Neural cell (in vitro differentiated cells): ENCODE measurements around the gene PLD3. TPM values are rescaled to one million over a fixed set of nuclear protein-coding genes. Genes with fewer than 3 reads are reported as not detected.
A peak's percentile ranks its signal among the peaks of the same experiment; 100 is the strongest.

ENCODE experiments used
- H2AFZ ChIP-seq: fragments of 200-600, 300-800 bp; sonication (generic), shearing (Covaris generic); 2 replicates; pipeline ENCODE4 v1.6.0; 2014; ENCODE audit warnings: low read depth, mild to moderate bottlenecking, antibody characterized with exemption, low read length, moderate library complexity
- H3F3A ChIP-seq: fragments of 200-600 bp; shearing (Covaris generic); 2 replicates; pipeline ENCODE4 v1.6.1; 2016; ENCODE audit warnings: mild to moderate bottlenecking, moderate library complexity, mixed read lengths, antibody characterized with exemption, low read length; ENCODE audit not compliant: insufficient read depth, poor library complexity, severe bottlenecking
- H3K27ac ChIP-seq: fragments of 200-600, 300-800 bp; sonication (generic), shearing (Covaris generic); 2 replicates; pipeline ENCODE4 v1.5.1; 2014; ENCODE audit warnings: mild to moderate bottlenecking, low read length, moderate library complexity
- H3K27me3 ChIP-seq: fragments of 300-800, 200-600 bp; sonication (generic), shearing (Covaris generic); 2 replicates; pipeline ENCODE4 v1.6.0; 2014; ENCODE audit warnings: mild to moderate bottlenecking, low read depth, low read length, moderate library complexity; ENCODE audit not compliant: insufficient read depth
- H3K36me3 ChIP-seq: fragments of 300-800, 200-600 bp; sonication (generic), shearing (Covaris generic); 2 replicates; pipeline ENCODE4 v1.5.1; 2014; ENCODE audit warnings: mild to moderate bottlenecking, antibody characterized with exemption, low read length, moderate library complexity; ENCODE audit not compliant: insufficient read depth
- H3K4me2 ChIP-seq: fragments of 300-800, 200-600 bp; sonication (generic), shearing (Covaris generic); 2 replicates; pipeline ENCODE4 v1.6.0; 2014; ENCODE audit warnings: mild to moderate bottlenecking, low read length
- H3K4me3 ChIP-seq: fragments of 300-800, 200-600 bp; sonication (generic), shearing (Covaris generic); 2 replicates; pipeline ENCODE4 v1.5.1; 2014; ENCODE audit warnings: mild to moderate bottlenecking, low read length, moderate library complexity
- H3K79me2 ChIP-seq: fragments of 200-600 bp; shearing (Covaris generic); replicated peaks from 2 replicates; pipeline ENCODE4 v1.6.0; 2014; ENCODE audit warnings: mild to moderate bottlenecking, low read length, moderate library complexity; ENCODE audit not compliant: insufficient read depth
- H3K9ac ChIP-seq: fragments of 300-800, 200-600 bp; sonication (generic), shearing (Covaris generic); 2 replicates; pipeline ENCODE4 v1.6.1; 2016; ENCODE audit warnings: mild to moderate bottlenecking, low read length, mixed read lengths
- H3K9me2 ChIP-seq: fragments of 200-600 bp; shearing (Covaris generic); 2 replicates; pipeline ENCODE4 v1.6.1; 2016; ENCODE audit warnings: mild to moderate bottlenecking, low read length, mixed read lengths; ENCODE audit not compliant: insufficient read depth
- H3K9me3 ChIP-seq: fragments of 200-600, 300-800 bp; sonication (generic), shearing (Covaris generic); 2 replicates; pipeline ENCODE4 v1.6.1; 2016; ENCODE audit warnings: mild to moderate bottlenecking, mixed run types, low read length, moderate library complexity, mixed read lengths
- H4K20me1 ChIP-seq: fragments of 200-600 bp; shearing (Covaris generic); 2 replicates; pipeline ENCODE4 v1.6.1; 2016; ENCODE audit warnings: mild to moderate bottlenecking, mixed run types; ENCODE audit not compliant: insufficient read depth
- EZH2 ChIP-seq: fragments of 200-600, 300-800 bp; shearing (Covaris generic), sonication (generic); IDR thresholded peaks from 2 replicates; pipeline ENCODE4 v1.6.1; 2014; ENCODE audit warnings: antibody characterized with exemption, low read length, borderline replicate concordance, mild to moderate bottlenecking; ENCODE audit not compliant: insufficient read depth, poor library complexity, severe bottlenecking
- MXI1 ChIP-seq: fragments of 450-650 bp; conservative IDR thresholded peaks from 2 replicates; pipeline ENCODE4 v1.6.1; 2014; ENCODE audit warnings: antibody characterized with exemption, mild to moderate bottlenecking; ENCODE audit not compliant: poor library complexity, severe bottlenecking
- POLR2AphosphoS5 ChIP-seq: IDR thresholded peaks from 2 replicates; pipeline ENCODE4 v1.6.1; 2012
- SMC3 ChIP-seq: fragments of 450-650 bp; conservative IDR thresholded peaks from 2 replicates; pipeline ENCODE4 v1.6.1; 2014; ENCODE audit warnings: antibody characterized with exemption, mild to moderate bottlenecking, moderate library complexity; ENCODE audit not compliant: poor library complexity
- polyA plus RNA-seq: library from polyadenylated mRNA; depleted of rRNA; stranded (reverse); fragments of >200 nt; gene quantifications from 2 replicates; pipeline ENCODE4 v1.2.3, GENCODE V29; 2014
- TF ChIP-seq, protein P1 (sequence below): fragments of 450-650 bp; IDR thresholded peaks from 2 replicates; pipeline ENCODE4 v1.5.1; 2014; ENCODE audit warnings: antibody characterized with exemption, mild to moderate bottlenecking, moderate library complexity; ENCODE audit not compliant: poor library complexity, severe bottlenecking
- TF ChIP-seq, protein P2 (sequence below): IDR thresholded peaks from 2 replicates; pipeline ENCODE4 v1.6.1; 2012; ENCODE audit warnings: borderline replicate concordance

The PLD3 gene
- polyA plus RNA-seq, 1 donor from 2014 or later = 426 TPM

DNA sequence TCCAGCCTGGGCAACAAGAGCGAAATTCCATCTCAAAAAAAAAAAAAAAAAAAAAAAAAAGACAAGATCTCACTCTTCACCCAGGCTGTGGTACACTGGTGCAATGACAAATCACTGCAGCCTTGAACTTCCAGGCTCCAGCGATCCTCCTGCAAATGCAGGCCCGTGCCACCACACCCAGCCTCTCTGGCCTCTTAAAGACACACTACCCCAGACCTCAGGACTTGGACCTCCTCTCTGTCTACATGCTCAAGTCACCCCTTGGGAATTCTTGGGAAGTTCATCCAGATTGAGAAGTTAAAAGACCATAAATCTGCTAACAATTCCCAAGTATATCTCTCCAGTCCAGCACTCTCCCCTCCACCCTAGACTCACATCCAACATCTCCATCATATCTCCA lies 52.1 kb downstream of the PLD3 start:
- Histone ChIP-seq H3K79me2 (no peaks in the 10 kb centered on the region), H3K4me2 (no peak overlapping the region), H3K9me3 (no peaks in the 10 kb centered on the region), H3K27me3 (peaks cover 7% of the 10 kb centered on the region), H3K9ac (no peak overlapping the region), H3K9me2 (no peaks in the 10 kb centered on the region), H3K36me3 (no peaks in the 10 kb centered on the region), H3K27ac (no peak overlapping the region), H3F3A (no peaks in the 10 kb centered on the region), H2AFZ (no peak overlapping the region), H4K20me1 (no peaks in the 10 kb centered on the region), H3K4me3 (no peak overlapping the region)
- TF ChIP-seq POLR2AphosphoS5 (no peak), SMC3 (no peak), EZH2 (no peak)
- TF ChIP-seq, protein P1, sequence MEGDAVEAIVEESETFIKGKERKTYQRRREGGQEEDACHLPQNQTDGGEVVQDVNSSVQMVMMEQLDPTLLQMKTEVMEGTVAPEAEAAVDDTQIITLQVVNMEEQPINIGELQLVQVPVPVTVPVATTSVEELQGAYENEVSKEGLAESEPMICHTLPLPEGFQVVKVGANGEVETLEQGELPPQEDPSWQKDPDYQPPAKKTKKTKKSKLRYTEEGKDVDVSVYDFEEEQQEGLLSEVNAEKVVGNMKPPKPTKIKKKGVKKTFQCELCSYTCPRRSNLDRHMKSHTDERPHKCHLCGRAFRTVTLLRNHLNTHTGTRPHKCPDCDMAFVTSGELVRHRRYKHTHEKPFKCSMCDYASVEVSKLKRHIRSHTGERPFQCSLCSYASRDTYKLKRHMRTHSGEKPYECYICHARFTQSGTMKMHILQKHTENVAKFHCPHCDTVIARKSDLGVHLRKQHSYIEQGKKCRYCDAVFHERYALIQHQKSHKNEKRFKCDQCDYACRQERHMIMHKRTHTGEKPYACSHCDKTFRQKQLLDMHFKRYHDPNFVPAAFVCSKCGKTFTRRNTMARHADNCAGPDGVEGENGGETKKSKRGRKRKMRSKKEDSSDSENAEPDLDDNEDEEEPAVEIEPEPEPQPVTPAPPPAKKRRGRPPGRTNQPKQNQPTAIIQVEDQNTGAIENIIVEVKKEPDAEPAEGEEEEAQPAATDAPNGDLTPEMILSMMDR = no peak
- TF ChIP-seq, protein P2, sequence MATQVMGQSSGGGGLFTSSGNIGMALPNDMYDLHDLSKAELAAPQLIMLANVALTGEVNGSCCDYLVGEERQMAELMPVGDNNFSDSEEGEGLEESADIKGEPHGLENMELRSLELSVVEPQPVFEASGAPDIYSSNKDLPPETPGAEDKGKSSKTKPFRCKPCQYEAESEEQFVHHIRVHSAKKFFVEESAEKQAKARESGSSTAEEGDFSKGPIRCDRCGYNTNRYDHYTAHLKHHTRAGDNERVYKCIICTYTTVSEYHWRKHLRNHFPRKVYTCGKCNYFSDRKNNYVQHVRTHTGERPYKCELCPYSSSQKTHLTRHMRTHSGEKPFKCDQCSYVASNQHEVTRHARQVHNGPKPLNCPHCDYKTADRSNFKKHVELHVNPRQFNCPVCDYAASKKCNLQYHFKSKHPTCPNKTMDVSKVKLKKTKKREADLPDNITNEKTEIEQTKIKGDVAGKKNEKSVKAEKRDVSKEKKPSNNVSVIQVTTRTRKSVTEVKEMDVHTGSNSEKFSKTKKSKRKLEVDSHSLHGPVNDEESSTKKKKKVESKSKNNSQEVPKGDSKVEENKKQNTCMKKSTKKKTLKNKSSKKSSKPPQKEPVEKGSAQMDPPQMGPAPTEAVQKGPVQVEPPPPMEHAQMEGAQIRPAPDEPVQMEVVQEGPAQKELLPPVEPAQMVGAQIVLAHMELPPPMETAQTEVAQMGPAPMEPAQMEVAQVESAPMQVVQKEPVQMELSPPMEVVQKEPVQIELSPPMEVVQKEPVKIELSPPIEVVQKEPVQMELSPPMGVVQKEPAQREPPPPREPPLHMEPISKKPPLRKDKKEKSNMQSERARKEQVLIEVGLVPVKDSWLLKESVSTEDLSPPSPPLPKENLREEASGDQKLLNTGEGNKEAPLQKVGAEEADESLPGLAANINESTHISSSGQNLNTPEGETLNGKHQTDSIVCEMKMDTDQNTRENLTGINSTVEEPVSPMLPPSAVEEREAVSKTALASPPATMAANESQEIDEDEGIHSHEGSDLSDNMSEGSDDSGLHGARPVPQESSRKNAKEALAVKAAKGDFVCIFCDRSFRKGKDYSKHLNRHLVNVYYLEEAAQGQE = no peak

DNA sequence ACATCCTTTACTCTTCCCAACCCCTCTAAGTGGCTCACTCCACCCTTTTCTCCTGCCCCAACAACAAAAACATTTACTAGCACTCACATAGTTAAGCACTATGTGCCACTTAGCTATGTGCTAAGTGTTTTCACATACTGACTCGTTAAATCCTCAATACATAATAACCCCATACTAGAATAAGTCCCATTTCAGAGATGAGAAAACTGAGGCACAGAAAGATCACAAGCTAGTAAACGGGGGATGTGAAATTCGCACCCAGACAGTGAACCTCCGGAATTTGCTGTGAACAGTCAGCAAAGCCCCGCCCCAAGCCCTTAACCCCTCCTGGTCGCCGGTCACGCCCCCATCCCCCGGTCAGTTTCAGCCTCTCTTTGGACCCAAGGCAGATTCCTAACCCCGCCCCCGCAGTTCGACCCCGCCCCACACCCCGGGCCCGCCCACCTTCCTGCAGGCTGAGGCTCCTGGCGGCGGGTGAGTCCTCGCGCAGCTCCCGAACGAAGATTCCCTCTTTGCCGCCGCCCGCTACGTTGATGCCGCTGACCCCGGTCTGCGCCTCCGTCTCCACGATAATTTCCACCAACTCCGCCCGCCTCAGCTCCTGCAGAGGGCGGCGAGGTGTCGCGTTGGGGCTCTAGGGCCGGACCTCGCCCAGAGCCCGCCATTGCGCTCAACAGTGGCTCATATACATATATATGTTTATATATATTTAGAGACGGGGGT lies 54.9 kb downstream of the PLD3 start:
- H2AFZ ChIP-seq = no peak overlapping the region
- no peaks in the 10 kb centered on the region for H3K9me2 ChIP-seq
- no peaks in the 10 kb centered on the region for H3K9me3 ChIP-seq
- peak overlapping the region; percentile 58 for H3K4me3 ChIP-seq
- no peaks in the 10 kb centered on the region for H4K20me1 ChIP-seq
- H3K79me2 ChIP-seq = no peaks in the 10 kb centered on the region
- TF ChIP-seq MXI1 = no peak
- no peak overlapping the region for H3K27ac ChIP-seq
- peaks cover 7% of the 10 kb centered on the region for H3K27me3 ChIP-seq
- no peak overlapping the region for H3K9ac ChIP-seq
- H3K36me3 ChIP-seq = no peaks in the 10 kb centered on the region
- H3F3A ChIP-seq = no peaks in the 10 kb centered on the region
- H3K4me2 ChIP-seq = no peak overlapping the region
